Thyroid gland (tissue), 4 donors: ENCODE measurements around the gene PTPRE. TPM values are rescaled to one million over a fixed set of nuclear protein-coding genes. Genes with fewer than 3 reads are reported as not detected.

ENCODE experiments used
- DNase-seq, 2 donors: peaks; one replicate each; pipeline ENCODE4 v3.0.0-alpha.2; 2019
- H3K27ac ChIP-seq, 3 donors: fragments of 200-600 bp; sonication (generic); 1 replicate in 2 of 3; 2 replicates in 1 of 3; pipeline ENCODE4 v1.5.1; 2016 to 2019; ENCODE audit warnings: mild to moderate bottlenecking in 1 of 3, moderate library complexity in 1 of 3
- H3K27me3 ChIP-seq: fragments of 200-600 bp; sonication (generic); one replicate; pipeline ENCODE4 v1.5.1; 2019
- H3K36me3 ChIP-seq, 2 donors: fragments of 200-600 bp; sonication (generic); one replicate each; pipeline ENCODE4 v1.5.1; 2016 to 2019
- H3K4me1 ChIP-seq, 2 donors: fragments of 200-600 bp; sonication (generic); one replicate each; pipeline ENCODE4 v1.5.1; 2017 to 2019
- H3K4me3 ChIP-seq, 3 donors: fragments of 200-600 bp; sonication (generic); replicated peaks in 1 of 3; 1 replicate in 2 of 3; 2 replicates in 1 of 3; pipeline ENCODE4 v1.5.1; 2016; ENCODE audit warnings: mild to moderate bottlenecking in 1 of 3
- H3K9me3 ChIP-seq: fragments of 200-600 bp; sonication (generic); one replicate; pipeline ENCODE4 v1.5.1; 2017
- POLR2A ChIP-seq, 2 donors: fragments of 450-650 bp; IDR thresholded peaks; one replicate each; pipeline ENCODE4 v1.6.1; 2017; ENCODE audit warnings: antibody characterized with exemption in 2 of 2, mild to moderate bottlenecking in 2 of 2, moderate library complexity in 1 of 2
- WGBS, 2 donors: methylation state at CpG; one replicate each; pipeline ENCODE4 v1.1.5; 2017; 5-methylcytosine and 5-hydroxymethylcytosine counted together
- intact Hi-C: fragments of 100-400 bp; cut with DNase I; formaldehyde crosslinking; loops from one replicate; pipeline ENCODE4 v1.15.1; 2023
- total RNA-seq, 4 donors: library from RNA; depleted of rRNA; stranded (reverse); fragments of >200 nt; gene quantifications; one replicate each; pipeline ENCODE4 v1.2.3, GENCODE V29; 2016
- TF ChIP-seq, protein P1 (sequence below), 6 experiments: fragments of 200-600 bp in 3 of 6; fragments of 450-650 bp in 3 of 6; sonication (generic) in 3 of 6; IDR thresholded peaks; one replicate each; pipeline ENCODE4 v1.5.1; 2016 to 2019; ENCODE audit warnings: antibody characterized with exemption in 6 of 6, mild to moderate bottlenecking in 2 of 6, inconsistent platforms in 1 of 6, moderate library complexity in 1 of 6

PTPRE gene
- total RNA-seq, 4 donors from 2014 or later, result 16.8 to 25.0 (median 19.4) TPM

DNA sequence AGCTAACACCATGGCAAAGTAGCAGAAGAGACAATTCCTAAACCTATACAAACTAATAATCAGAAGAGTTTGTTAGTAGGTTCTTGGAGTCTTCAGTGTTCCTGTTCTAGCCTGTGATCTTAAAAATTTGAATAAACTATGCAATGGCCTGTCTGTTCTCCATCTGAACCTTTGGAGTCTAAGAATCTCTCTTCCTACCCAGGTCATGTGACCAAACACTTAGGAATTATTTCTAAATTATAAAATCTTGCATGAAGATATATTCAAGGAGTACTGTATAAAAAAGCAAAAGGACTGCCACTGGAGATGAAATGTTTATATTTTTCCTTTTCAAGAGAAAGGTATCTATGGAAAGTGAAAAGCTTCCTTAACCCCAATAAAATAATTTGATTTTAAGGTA lies 216.9 kb downstream of the PTPRE start:
- H3K27me3 ChIP-seq, result peaks cover 8% of the 10 kb centered on the region
- H3K27ac ChIP-seq, result no peak overlapping the region
- peaks cover 7 to 19% of the 10 kb centered on the region in 2 donors for H3K4me1 ChIP-seq
- H3K9me3 ChIP-seq, result no peaks in the 10 kb centered on the region
- DNase-seq, result no peak
- TF ChIP-seq, protein P1, sequence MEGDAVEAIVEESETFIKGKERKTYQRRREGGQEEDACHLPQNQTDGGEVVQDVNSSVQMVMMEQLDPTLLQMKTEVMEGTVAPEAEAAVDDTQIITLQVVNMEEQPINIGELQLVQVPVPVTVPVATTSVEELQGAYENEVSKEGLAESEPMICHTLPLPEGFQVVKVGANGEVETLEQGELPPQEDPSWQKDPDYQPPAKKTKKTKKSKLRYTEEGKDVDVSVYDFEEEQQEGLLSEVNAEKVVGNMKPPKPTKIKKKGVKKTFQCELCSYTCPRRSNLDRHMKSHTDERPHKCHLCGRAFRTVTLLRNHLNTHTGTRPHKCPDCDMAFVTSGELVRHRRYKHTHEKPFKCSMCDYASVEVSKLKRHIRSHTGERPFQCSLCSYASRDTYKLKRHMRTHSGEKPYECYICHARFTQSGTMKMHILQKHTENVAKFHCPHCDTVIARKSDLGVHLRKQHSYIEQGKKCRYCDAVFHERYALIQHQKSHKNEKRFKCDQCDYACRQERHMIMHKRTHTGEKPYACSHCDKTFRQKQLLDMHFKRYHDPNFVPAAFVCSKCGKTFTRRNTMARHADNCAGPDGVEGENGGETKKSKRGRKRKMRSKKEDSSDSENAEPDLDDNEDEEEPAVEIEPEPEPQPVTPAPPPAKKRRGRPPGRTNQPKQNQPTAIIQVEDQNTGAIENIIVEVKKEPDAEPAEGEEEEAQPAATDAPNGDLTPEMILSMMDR (IDR thresholded peaks at IDR 0.05), result no peak
- TF ChIP-seq POLR2A (IDR thresholded peaks at IDR 0.05), result no peak
- intact Hi-C loops, result no loop called here
- H3K4me3 ChIP-seq, result no peak overlapping the region
- no peaks in the 10 kb centered on the region for H3K36me3 ChIP-seq

DNA sequence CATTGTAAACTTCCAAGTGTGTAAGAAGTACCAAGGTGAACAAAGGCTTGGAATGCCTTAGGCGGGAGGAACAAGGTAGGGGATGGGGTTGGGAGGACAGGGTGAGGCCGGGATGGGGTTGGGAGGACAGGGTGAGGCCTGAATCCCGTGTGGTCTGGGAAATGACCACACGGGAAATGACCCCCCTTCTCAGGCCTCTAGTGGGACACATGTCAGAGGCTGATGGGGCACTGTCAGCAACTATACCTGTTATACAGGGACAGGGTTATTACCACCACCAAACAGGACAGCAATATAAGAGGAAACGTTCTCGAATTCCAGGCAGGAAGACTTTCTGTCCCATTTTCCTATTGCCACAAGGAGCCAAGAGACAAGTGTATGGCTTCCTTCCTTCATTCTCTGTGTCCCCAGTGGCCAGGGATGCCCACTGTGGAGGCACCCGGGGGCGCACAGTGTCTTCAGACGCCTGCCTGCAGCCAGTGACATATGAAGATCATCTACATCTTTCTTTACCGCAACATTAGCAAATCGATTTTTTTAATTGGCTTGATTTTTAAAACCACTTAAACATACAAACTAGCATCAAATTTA lies 218.0 kb downstream of the PTPRE start:
- TF ChIP-seq, protein P1 (IDR thresholded peaks at IDR 0.05), result no peak
- no peak for TF ChIP-seq POLR2A (IDR thresholded peaks at IDR 0.05)
- peaks cover 8% of the 10 kb centered on the region for H3K27me3 ChIP-seq
- H3K4me3 ChIP-seq, result no peak overlapping the region
- DNase-seq, result no peak
- no peaks in the 10 kb centered on the region for H3K36me3 ChIP-seq
- intact Hi-C loops, result no loop called here
- peaks cover 7 to 19% of the 10 kb centered on the region in 2 donors for H3K4me1 ChIP-seq
- H3K27ac ChIP-seq, result no peak overlapping the region
- no peaks in the 10 kb centered on the region for H3K9me3 ChIP-seq
- 31 to 39% methylated on average over 11 of the region's 11 CpGs for WGBS, 2 donors

GRCh38 chr10:128125416-128125943 lies 218.6 kb downstream of the PTPRE start:
- 4 to 6% methylated on average over 18 to 21 of the region's 33 CpGs for WGBS, 2 donors
- no peaks in the 10 kb centered on the region for H3K36me3 ChIP-seq
- peak overlapping the region in 1 of 3 donors; percentile 50 for H3K4me3 ChIP-seq
- peaks cover 7 to 19% of the 10 kb centered on the region in 2 donors for H3K4me1 ChIP-seq
- TF ChIP-seq, protein P1 (IDR thresholded peaks at IDR 0.05), result no peak
- TF ChIP-seq POLR2A (IDR thresholded peaks at IDR 0.05), result no peak
- peaks cover 8% of the 10 kb centered on the region for H3K27me3 ChIP-seq
- intact Hi-C loops, result no loop called here
- H3K9me3 ChIP-seq, result no peaks in the 10 kb centered on the region
- DNase-seq, result no peak
- H3K27ac ChIP-seq, result no peak overlapping the region

GRCh38 chr10:128125944-128126764 lies 219.3 kb downstream of the PTPRE start, which contains the start of gene MKI67:
TSS of gene MKI67 (minus strand) at chr10:128126423. CDS start at chr10:128125667, 756 bp downstream.
- Histone ChIP-seq H3K27ac (no peak within 1 kb of the TSS), H3K4me3 (peak within 1 kb of the TSS in 1 of 3 donors; percentile 50), H3K36me3 (no peaks in the 10 kb centered on the region), H3K9me3 (no peaks in the 10 kb centered on the region), H3K4me1 (peaks cover 7 to 19% of the 10 kb centered on the region in 2 donors), H3K27me3 (peaks cover 8% of the 10 kb centered on the region)
- TF ChIP-seq, protein P1 (IDR thresholded peaks at IDR 0.05), result no peak
- TF ChIP-seq POLR2A (IDR thresholded peaks at IDR 0.05), result no peak
- 0 to 2% methylated on average over 33 of the region's 95 CpGs for WGBS, 2 donors
- peak; percentile 74 to 81 for DNase-seq
- intact Hi-C loops, result no loop called here

DNA sequence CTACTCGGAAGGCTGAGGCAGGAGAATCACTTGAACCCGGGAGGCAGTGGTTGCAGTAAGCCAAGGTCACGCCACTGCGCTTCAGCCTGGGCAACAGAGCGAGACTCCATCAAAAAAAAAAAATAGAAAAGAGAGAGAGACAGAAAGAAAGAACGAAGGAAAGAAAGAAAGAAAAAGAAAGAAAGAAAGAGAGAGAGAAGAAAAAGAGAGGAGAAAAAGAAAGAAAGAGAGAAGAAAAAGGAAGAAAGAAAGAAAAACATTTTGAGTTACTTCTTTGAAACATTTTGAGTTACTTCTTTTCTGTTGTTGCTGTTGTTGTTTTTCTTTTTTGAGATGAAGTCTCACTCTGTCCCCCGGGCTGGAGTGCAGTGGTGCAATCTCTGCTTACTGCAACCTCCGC lies 221.7 kb downstream of the PTPRE start:
- H3K36me3 ChIP-seq, result no peaks in the 10 kb centered on the region
- H3K27me3 ChIP-seq, result peaks cover 8% of the 10 kb centered on the region
- H3K4me1 ChIP-seq, result peaks cover 7 to 19% of the 10 kb centered on the region in 2 donors
- WGBS, 2 donors, result 83 to 89% methylated on average over 8 of the region's 8 CpGs
- DNase-seq, result no peak
- no peaks in the 10 kb centered on the region for H3K9me3 ChIP-seq
- TF ChIP-seq POLR2A (IDR thresholded peaks at IDR 0.05), result no peak
- TF ChIP-seq, protein P1 (IDR thresholded peaks at IDR 0.05), result no peak
- intact Hi-C loops, result no loop called here
- no peak overlapping the region for H3K4me3 ChIP-seq
- no peak overlapping the region for H3K27ac ChIP-seq
